Mesenchymal stem cell (in vitro differentiated cells and primary cell): ENCODE results near the gene ABHD2.

Experiments
- DNase-seq: peaks from one replicate; pipeline ENCODE4 v3.0.0-alpha.2; 2013
- H2AFZ ChIP-seq: one replicate; pipeline ENCODE4 v1.6.1; 2013; ENCODE audit warnings: low read depth, mild to moderate bottlenecking, control low read depth, inconsistent platforms, low read length, moderate library complexity
- H2AK5ac ChIP-seq: 2 replicates; pipeline ENCODE4 v1.6.1; 2013; ENCODE audit warnings: low read length, moderate library complexity, mild to moderate bottlenecking, inconsistent platforms; ENCODE audit not compliant: severe bottlenecking
- H2BK120ac ChIP-seq: one replicate; pipeline ENCODE4 v1.6.1; 2013; ENCODE audit warnings: low read depth, mild to moderate bottlenecking, inconsistent platforms, low read length, moderate library complexity
- H2BK12ac ChIP-seq, 2 experiments: one replicate each; pipeline ENCODE4 v1.6.1; 2013; ENCODE audit warnings: inconsistent platforms in 2 of 2, low read length in 2 of 2, mild to moderate bottlenecking in 2 of 2, moderate library complexity in 2 of 2, control low read depth in 1 of 2
- H2BK15ac ChIP-seq: one replicate; pipeline ENCODE4 v1.6.1; 2013; ENCODE audit warnings: mild to moderate bottlenecking, low read depth, inconsistent platforms; ENCODE audit not compliant: poor library complexity, severe bottlenecking
- H2BK5ac ChIP-seq: 2 replicates; pipeline ENCODE4 v1.6.1; 2013; ENCODE audit warnings: low read depth, mild to moderate bottlenecking, low read length, control low read depth, inconsistent platforms; ENCODE audit not compliant: poor library complexity, severe bottlenecking
- H3K14ac ChIP-seq, 2 experiments: one replicate each; pipeline ENCODE4 v1.6.1; 2013; ENCODE audit warnings: inconsistent platforms in 2 of 2, low read length in 2 of 2, control low read depth in 1 of 2, mild to moderate bottlenecking in 1 of 2, moderate library complexity in 1 of 2
- H3K18ac ChIP-seq, 2 experiments: one replicate each; pipeline ENCODE4 v1.6.1; 2013; ENCODE audit warnings: inconsistent platforms in 2 of 2, low read length in 2 of 2, control low read depth in 1 of 2, low read depth in 1 of 2, mild to moderate bottlenecking in 1 of 2
- H3K23ac ChIP-seq, 2 experiments: one replicate each; pipeline ENCODE4 v1.6.1; 2013; ENCODE audit warnings: inconsistent platforms in 2 of 2, low read length in 2 of 2, mild to moderate bottlenecking in 2 of 2, moderate library complexity in 2 of 2, control low read depth in 1 of 2
- H3K27ac ChIP-seq: 2 replicates; pipeline ENCODE4 v1.5.1; 2013; ENCODE audit warnings: mild to moderate bottlenecking, moderate library complexity, low read length, control low read depth, inconsistent platforms; ENCODE audit not compliant: poor library complexity, severe bottlenecking
- H3K27me3 ChIP-seq, 2 experiments: 2 replicates each; pipeline versions ENCODE4 v1.6.1 to v1.7.0; 2013; ENCODE audit warnings: low read length in 2 of 2, mild to moderate bottlenecking in 2 of 2, moderate library complexity in 2 of 2, control low read depth in 1 of 2, inconsistent platforms in 1 of 2; ENCODE audit not compliant: control insufficient read depth in 1 of 2, insufficient read depth in 1 of 2
- H3K36me3 ChIP-seq, 2 experiments: 2 replicates each; pipeline versions ENCODE4 v1.6.1 to v1.7.0; 2013; ENCODE audit warnings: low read length in 2 of 2, control low read depth in 1 of 2, inconsistent platforms in 1 of 2, low read depth in 1 of 2, mild to moderate bottlenecking in 1 of 2; ENCODE audit not compliant: insufficient read depth in 2 of 2, control insufficient read depth in 1 of 2
- H3K4ac ChIP-seq, 2 experiments: one replicate each; pipeline ENCODE4 v1.6.1; 2013; ENCODE audit warnings: inconsistent platforms in 2 of 2, low read length in 2 of 2, mild to moderate bottlenecking in 2 of 2, moderate library complexity in 2 of 2, control low read depth in 1 of 2, low read depth in 1 of 2
- H3K4me1 ChIP-seq: 2 replicates; pipeline ENCODE4 v1.6.1; 2013; ENCODE audit warnings: low read depth, low read length, control low read depth; ENCODE audit not compliant: control insufficient read depth, insufficient read depth
- H3K4me2 ChIP-seq: 2 replicates; pipeline ENCODE4 v1.6.1; 2013; ENCODE audit warnings: low read length, mild to moderate bottlenecking, inconsistent platforms; ENCODE audit not compliant: poor library complexity, severe bottlenecking
- H3K4me3 ChIP-seq, 2 experiments: 2 replicates each; pipeline versions ENCODE4 v1.5.1 to v1.7.0; 2013; ENCODE audit warnings: low read length in 2 of 2, mild to moderate bottlenecking in 2 of 2, control low read depth in 1 of 2, low read depth in 1 of 2; ENCODE audit not compliant: insufficient read depth in 1 of 2
- H3K79me1 ChIP-seq: replicated peaks from 2 replicates; pipeline ENCODE4 v1.6.1; 2013; ENCODE audit warnings: mild to moderate bottlenecking, control low read depth, low read length, inconsistent platforms; ENCODE audit not compliant: poor library complexity, severe bottlenecking
- H3K9ac ChIP-seq: 2 replicates; pipeline ENCODE4 v1.7.0; 2013; ENCODE audit warnings: mild to moderate bottlenecking, low read length, moderate library complexity
- H3K9me3 ChIP-seq: 2 replicates; pipeline ENCODE4 v1.7.0; 2013; ENCODE audit warnings: mild to moderate bottlenecking, low read length; ENCODE audit not compliant: control insufficient read depth
- H4K8ac ChIP-seq: one replicate; pipeline ENCODE4 v1.6.1; 2013; ENCODE audit warnings: inconsistent platforms, mild to moderate bottlenecking, low read length, moderate library complexity
- H4K91ac ChIP-seq: one replicate; pipeline ENCODE4 v1.6.1; 2013; ENCODE audit warnings: mild to moderate bottlenecking, low read length, inconsistent platforms
- WGBS: methylation state at CpG from one replicate; pipeline ENCODE4 v1.1.7; 2013; ENCODE audit warnings: mixed read lengths; 5-methylcytosine and 5-hydroxymethylcytosine counted together

Gene ABHD2

GRCh38 chr15:89054873-89055272 lies 33.4 kb upstream of the ABHD2 start:
- no peak overlapping the region for H3K4ac ChIP-seq
- no peaks in the 10 kb centered on the region for H3K9me3 ChIP-seq
- no peak overlapping the region for H3K14ac ChIP-seq
- no peak overlapping the region for H2BK15ac ChIP-seq
- no peak overlapping the region for H3K4me3 ChIP-seq
- H3K36me3 ChIP-seq, result no peaks in the 10 kb centered on the region
- WGBS, result over 99% methylated on average over 5 of the region's 6 CpGs
- no peak overlapping the region for H4K91ac ChIP-seq
- H2AK5ac ChIP-seq, result no peak overlapping the region
- H2BK120ac ChIP-seq, result no peak overlapping the region
- H3K23ac ChIP-seq, result no peak overlapping the region
- H4K8ac ChIP-seq, result no peak overlapping the region
- no peak for DNase-seq
- no peak overlapping the region for H3K4me2 ChIP-seq
- H2BK5ac ChIP-seq, result no peak overlapping the region
- no peak overlapping the region for H2AFZ ChIP-seq
- H3K27ac ChIP-seq, result no peak overlapping the region
- no peak overlapping the region for H2BK12ac ChIP-seq
- H3K79me1 ChIP-seq, result no peaks in the 10 kb centered on the region
- no peak overlapping the region for H3K9ac ChIP-seq
- H3K27me3 ChIP-seq, result peaks cover 0 to 8% of the 10 kb centered on the region in 2 experiments
- peaks cover 2% of the 10 kb centered on the region for H3K4me1 ChIP-seq
- H3K18ac ChIP-seq, result no peak overlapping the region

GRCh38 chr15:89057506-89058133 lies 30.6 kb upstream of the ABHD2 start:
- peaks cover 0 to 8% of the 10 kb centered on the region in 2 experiments for H3K27me3 ChIP-seq
- H2AK5ac ChIP-seq, result no peak overlapping the region
- WGBS, result 28% methylated on average over 12 of the region's 13 CpGs

DNA sequence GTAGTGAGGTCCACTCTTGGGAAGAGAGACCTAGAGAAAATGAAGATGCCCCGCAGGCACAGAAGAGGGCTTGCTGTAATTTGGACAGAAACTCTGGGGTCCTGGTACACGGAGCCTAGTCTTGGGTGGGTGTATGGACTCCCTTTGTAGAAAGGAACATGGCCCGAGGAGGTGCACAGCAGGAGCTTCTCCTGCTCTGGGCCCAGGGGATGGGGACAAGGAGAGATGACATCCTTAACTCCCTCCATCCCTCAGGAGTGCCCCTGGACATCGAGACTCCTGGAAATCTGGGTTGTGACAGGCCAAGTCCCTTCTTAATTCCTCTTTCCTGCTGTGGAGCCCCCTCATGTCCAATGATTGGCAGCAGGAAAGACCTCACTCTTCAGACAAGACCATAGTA lies 29.9 kb upstream of the ABHD2 start:
- no peak overlapping the region for H3K27ac ChIP-seq
- H4K8ac ChIP-seq, result no peak overlapping the region
- H2BK12ac ChIP-seq, result no peak overlapping the region
- no peaks in the 10 kb centered on the region for H3K4me1 ChIP-seq
- peaks cover 0 to 8% of the 10 kb centered on the region in 2 experiments for H3K27me3 ChIP-seq
- no peak overlapping the region for H4K91ac ChIP-seq
- H3K9me3 ChIP-seq, result no peaks in the 10 kb centered on the region
- H3K18ac ChIP-seq, result no peak overlapping the region
- no peak overlapping the region for H3K4me3 ChIP-seq
- H2AK5ac ChIP-seq, result no peak overlapping the region
- H2BK120ac ChIP-seq, result no peak overlapping the region
- H3K23ac ChIP-seq, result no peak overlapping the region
- WGBS, result 79% methylated on average over 4 of the region's 4 CpGs
- H3K79me1 ChIP-seq, result no peaks in the 10 kb centered on the region
- peak overlapping the region; percentile 22 for H2BK5ac ChIP-seq
- DNase-seq, result no peak
- H2BK15ac ChIP-seq, result no peak overlapping the region
- H3K4me2 ChIP-seq, result no peak overlapping the region
- no peak overlapping the region for H3K14ac ChIP-seq
- H3K9ac ChIP-seq, result no peak overlapping the region
- no peak overlapping the region for H3K4ac ChIP-seq
- no peaks in the 10 kb centered on the region for H3K36me3 ChIP-seq
- no peak overlapping the region for H2AFZ ChIP-seq

More at GRCh38 chr15:89057506-89058133, 30.6 kb upstream of the ABHD2 start:
- Histone ChIP-seq H2BK15ac (no peak overlapping the region), H3K4me2 (no peak overlapping the region), H2BK5ac (no peak overlapping the region), H3K36me3 (no peaks in the 10 kb centered on the region), H3K4ac (no peak overlapping the region), H3K9me3 (no peaks in the 10 kb centered on the region), H4K91ac (no peak overlapping the region), H3K4me3 (no peak overlapping the region), H3K27ac (no peak overlapping the region), H4K8ac (no peak overlapping the region), H2BK12ac (no peak overlapping the region), H3K79me1 (no peaks in the 10 kb centered on the region), H2BK120ac (no peak overlapping the region), H3K14ac (no peak overlapping the region), H3K4me1 (no peaks in the 10 kb centered on the region), H3K18ac (peak overlapping the region in 1 of 2 experiments; percentile 19), H2AFZ (no peak overlapping the region), H3K23ac (no peak overlapping the region), H3K9ac (peak overlapping the region; percentile 33)
- DNase-seq, result peak; percentile 79

GRCh38 chr15:89058876-89059405 lies 29.3 kb upstream of the ABHD2 start:
- Histone ChIP-seq H2BK120ac (no peak overlapping the region), H3K18ac (peak overlapping the region in 1 of 2 experiments; percentile 23), H3K23ac (no peak overlapping the region), H3K14ac (no peak overlapping the region), H3K4ac (no peak overlapping the region), H4K8ac (no peak overlapping the region), H3K27ac (no peak overlapping the region), H3K9ac (no peak overlapping the region), H3K4me2 (no peak overlapping the region), H3K27me3 (peaks cover 0 to 8% of the 10 kb centered on the region in 2 experiments), H3K9me3 (no peaks in the 10 kb centered on the region), H3K79me1 (no peaks in the 10 kb centered on the region), H3K36me3 (no peaks in the 10 kb centered on the region), H2BK5ac (no peak overlapping the region), H3K4me3 (no peak overlapping the region), H2BK15ac (no peak overlapping the region), H4K91ac (no peak overlapping the region), H2AK5ac (no peak overlapping the region), H3K4me1 (no peaks in the 10 kb centered on the region), H2BK12ac (no peak overlapping the region), H2AFZ (no peak overlapping the region)
- no peak for DNase-seq
- WGBS, result 94% methylated on average over 5 of the region's 5 CpGs
